Suprapubic skin (tissue), 3 donors: Measurements from ENCODE around the gene PDGFRB.

ENCODE experiments used
- POLR2AphosphoS5 ChIP-seq, 3 donors: sonication (generic); formaldehyde crosslinking; IDR thresholded peaks; one replicate each; pipeline ENCODE4 v1.6.1; 2017; ENCODE audit warnings: antibody characterized with exemption in 3 of 3
- TF ChIP-seq, protein P1 (sequence below), 2 donors: fragments of 200-600 bp in 1 of 2; fragments of 450-650 bp in 1 of 2; sonication (generic) in 1 of 2; IDR thresholded peaks; one replicate each; pipeline ENCODE4 v1.5.1; 2016 to 2019; ENCODE audit warnings: antibody characterized with exemption in 2 of 2, mild to moderate bottlenecking in 1 of 2, moderate library complexity in 1 of 2

GRCh38 chr5:150202501-150202900 lies 46.9 kb upstream of the PDGFRB start:
- TF ChIP-seq POLR2AphosphoS5 (IDR thresholded peaks at IDR 0.05): no peak
- TF ChIP-seq, protein P1, sequence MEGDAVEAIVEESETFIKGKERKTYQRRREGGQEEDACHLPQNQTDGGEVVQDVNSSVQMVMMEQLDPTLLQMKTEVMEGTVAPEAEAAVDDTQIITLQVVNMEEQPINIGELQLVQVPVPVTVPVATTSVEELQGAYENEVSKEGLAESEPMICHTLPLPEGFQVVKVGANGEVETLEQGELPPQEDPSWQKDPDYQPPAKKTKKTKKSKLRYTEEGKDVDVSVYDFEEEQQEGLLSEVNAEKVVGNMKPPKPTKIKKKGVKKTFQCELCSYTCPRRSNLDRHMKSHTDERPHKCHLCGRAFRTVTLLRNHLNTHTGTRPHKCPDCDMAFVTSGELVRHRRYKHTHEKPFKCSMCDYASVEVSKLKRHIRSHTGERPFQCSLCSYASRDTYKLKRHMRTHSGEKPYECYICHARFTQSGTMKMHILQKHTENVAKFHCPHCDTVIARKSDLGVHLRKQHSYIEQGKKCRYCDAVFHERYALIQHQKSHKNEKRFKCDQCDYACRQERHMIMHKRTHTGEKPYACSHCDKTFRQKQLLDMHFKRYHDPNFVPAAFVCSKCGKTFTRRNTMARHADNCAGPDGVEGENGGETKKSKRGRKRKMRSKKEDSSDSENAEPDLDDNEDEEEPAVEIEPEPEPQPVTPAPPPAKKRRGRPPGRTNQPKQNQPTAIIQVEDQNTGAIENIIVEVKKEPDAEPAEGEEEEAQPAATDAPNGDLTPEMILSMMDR (IDR thresholded peaks at IDR 0.05): no peak
